ENCODE measurements around the gene BOD1L2. TPM values are rescaled to one million over a fixed set of nuclear protein-coding genes. Genes with fewer than 3 reads are reported as not detected.

BOD1L2 gene
- total and polyA plus RNA-seq, 11 donors: not detected

DNA sequence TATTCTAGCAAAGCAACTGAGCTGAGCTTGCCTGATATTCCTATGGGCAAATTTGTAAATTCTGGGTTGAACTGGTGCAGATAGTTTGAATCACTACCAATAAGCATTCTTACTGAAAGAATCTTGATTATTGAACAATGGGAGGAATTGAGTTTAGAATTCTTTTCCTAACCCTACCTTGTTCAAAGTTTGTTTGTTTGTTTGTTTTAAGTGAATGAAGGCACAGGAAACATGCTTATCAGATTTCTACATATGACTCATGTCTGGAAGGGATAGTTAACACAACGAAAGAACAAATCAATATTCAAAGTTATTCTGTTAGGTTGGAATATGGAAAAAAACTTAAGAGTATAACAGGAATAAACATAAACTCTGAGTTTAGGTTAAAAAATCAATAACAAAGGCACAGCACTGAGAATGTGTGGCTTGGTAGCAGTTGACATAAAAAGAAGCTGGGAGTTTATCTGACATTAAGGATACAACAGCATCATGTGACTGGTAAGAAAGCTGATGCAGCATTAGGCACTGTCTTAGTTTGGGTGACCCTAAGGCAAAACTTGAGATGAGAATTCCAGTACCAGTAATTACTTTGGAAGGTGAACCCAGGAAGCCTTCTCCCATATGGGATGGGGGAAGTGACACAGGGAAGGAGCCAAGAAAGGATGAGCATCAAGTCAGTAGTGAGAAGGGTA is 20.9 kb downstream of the BOD1L2 start:
- Histone ChIP-seq H3K27ac (no peak overlapping the region), H3K4me1 (no peaks in the 10 kb centered on the region), H3K4me3 (no peak overlapping the region), H3K9me3 (peaks cover 0 to 15% (median 0%) of the 10 kb centered on the region in 12 donors), H3K27me3 (peaks cover 0 to 5% (median 0%) of the 10 kb centered on the region in 9 donors), H3K36me3 (no peaks in the 10 kb centered on the region)
- intact Hi-C loops (cut with DNase I): no loop called here
- ATAC-seq: no peak
- TF ChIP-seq, protein P1, sequence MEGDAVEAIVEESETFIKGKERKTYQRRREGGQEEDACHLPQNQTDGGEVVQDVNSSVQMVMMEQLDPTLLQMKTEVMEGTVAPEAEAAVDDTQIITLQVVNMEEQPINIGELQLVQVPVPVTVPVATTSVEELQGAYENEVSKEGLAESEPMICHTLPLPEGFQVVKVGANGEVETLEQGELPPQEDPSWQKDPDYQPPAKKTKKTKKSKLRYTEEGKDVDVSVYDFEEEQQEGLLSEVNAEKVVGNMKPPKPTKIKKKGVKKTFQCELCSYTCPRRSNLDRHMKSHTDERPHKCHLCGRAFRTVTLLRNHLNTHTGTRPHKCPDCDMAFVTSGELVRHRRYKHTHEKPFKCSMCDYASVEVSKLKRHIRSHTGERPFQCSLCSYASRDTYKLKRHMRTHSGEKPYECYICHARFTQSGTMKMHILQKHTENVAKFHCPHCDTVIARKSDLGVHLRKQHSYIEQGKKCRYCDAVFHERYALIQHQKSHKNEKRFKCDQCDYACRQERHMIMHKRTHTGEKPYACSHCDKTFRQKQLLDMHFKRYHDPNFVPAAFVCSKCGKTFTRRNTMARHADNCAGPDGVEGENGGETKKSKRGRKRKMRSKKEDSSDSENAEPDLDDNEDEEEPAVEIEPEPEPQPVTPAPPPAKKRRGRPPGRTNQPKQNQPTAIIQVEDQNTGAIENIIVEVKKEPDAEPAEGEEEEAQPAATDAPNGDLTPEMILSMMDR (IDR thresholded peaks at IDR 0.05): no peak
- TF ChIP-seq POLR2A (IDR thresholded peaks at IDR 0.05): no peak
- 51 to 66% (median 56%) methylated on average over 1 of the region's 1 CpG for WGBS, 4 donors
- no peak for DNase-seq

DNA sequence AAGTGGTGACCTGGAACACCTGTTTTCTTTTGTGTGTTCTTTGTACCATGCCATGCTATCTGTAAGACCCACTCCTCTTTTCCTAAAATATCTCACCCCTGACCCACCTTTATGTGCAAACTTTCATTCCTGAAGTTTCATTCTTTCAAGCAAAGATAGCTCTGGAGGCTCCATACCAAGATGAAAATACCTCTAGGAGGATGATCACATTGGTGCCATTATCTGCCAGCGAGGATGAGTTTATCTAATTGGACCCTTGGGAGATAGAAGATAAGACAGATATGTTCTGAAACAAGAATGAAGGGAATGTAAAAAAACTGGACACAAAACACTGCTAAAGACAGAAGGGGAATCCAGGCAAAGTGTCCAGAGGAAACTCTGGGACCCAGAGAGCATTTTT is 24.1 kb downstream of the BOD1L2 start:
- Histone ChIP-seq H3K27ac (no peak overlapping the region), H3K9me3 (peaks cover 0 to 10% (median 0%) of the 10 kb centered on the region in 12 donors), H3K27me3 (peaks cover 0 to 5% (median 0%) of the 10 kb centered on the region in 9 donors), H3K36me3 (no peaks in the 10 kb centered on the region), H3K4me1 (no peaks in the 10 kb centered on the region), H3K4me3 (no peak overlapping the region)
- ATAC-seq (no peak), DNase-seq (no peak)
- TF ChIP-seq POLR2A (IDR thresholded peaks at IDR 0.05): no peak
- TF ChIP-seq, protein P1 (IDR thresholded peaks at IDR 0.05): no peak
- 34 to 55% (median 42%) methylated on average over 1 of the region's 1 CpG for WGBS, 4 donors
- intact Hi-C loops (cut with DNase I): no loop called here

DNA sequence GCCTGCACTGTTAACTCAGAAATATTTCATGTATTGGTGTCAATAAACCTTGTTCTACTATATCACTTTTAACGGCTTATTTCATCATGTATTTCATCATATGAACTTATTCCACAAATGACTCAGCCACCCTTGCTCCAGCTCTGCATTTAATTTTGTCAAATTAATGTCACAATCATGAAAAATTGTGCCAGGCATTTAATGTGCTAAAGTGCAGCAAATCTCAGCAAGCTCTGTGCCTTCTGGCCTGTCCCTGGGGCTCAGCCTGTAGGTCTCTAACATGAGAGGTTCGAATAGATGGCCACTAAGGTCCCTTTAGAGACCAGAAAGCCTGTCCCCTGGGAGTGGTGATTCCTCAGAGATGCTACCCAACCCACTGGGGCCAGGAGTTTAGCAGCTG is 28.6 kb downstream of the BOD1L2 start:
- TF ChIP-seq, protein P1 (IDR thresholded peaks at IDR 0.05): no peak
- TF ChIP-seq POLR2A (IDR thresholded peaks at IDR 0.05): no peak
- 72 to 81% (median 74%) methylated on average over 2 of the region's 2 CpGs for WGBS, 4 donors
- Histone ChIP-seq H3K4me3 (no peak overlapping the region), H3K27ac (no peak overlapping the region), H3K27me3 (peaks cover 0 to 5% (median 0%) of the 10 kb centered on the region in 9 donors), H3K36me3 (no peaks in the 10 kb centered on the region), H3K9me3 (peaks cover 0 to 14% (median 0%) of the 10 kb centered on the region in 12 donors), H3K4me1 (no peaks in the 10 kb centered on the region)
- ATAC-seq (no peak), DNase-seq (no peak)
- intact Hi-C loops (cut with DNase I): no loop called here

DNA sequence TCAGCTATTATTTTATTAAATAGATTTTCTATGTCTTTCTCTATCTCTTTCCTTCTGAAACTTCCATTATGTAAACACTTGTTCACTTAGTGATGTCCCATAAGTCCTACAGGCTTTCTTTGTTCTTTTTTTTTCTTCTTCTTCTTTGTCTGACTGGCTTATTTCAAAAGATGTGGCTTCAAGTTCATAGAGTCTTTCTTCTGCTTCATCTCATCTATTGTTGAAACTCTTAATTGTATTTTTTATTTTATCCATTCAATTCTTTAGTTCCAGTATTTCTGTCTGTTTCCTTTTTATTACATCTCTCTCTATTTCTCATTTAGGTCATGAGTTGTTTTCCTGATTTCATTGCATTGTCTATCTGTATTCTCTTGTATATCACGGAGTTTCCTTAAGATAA is 38.5 kb downstream of the BOD1L2 start:
- H3K4me3 ChIP-seq: no peak overlapping the region
- DNase-seq (no peak), ATAC-seq (no peak)
- no peaks in the 10 kb centered on the region for H3K36me3 ChIP-seq
- no peak for TF ChIP-seq POLR2A (IDR thresholded peaks at IDR 0.05)
- TF ChIP-seq, protein P1 (IDR thresholded peaks at IDR 0.05): no peak
- intact Hi-C loops (cut with DNase I): no loop called here
- H3K4me1 ChIP-seq: no peaks in the 10 kb centered on the region
- no peak overlapping the region for H3K27ac ChIP-seq
- WGBS, 4 donors: 74 to 77% (median 75%) methylated on average over 1 of the region's 1 CpG
- H3K27me3 ChIP-seq: peaks cover 0 to 4% (median 0%) of the 10 kb centered on the region in 9 donors
- peaks cover 0 to 59% (median 28%) of the 10 kb centered on the region in 12 donors for H3K9me3 ChIP-seq
